Measurements from ENCODE around the gene MADCAM1. TPM values are rescaled to one million over a fixed set of nuclear protein-coding genes. Genes with fewer than 3 reads are reported as not detected.
A peak's percentile ranks its signal among the peaks of the same experiment; 100 is the strongest.
"Not testable (repeated sequence)": the region's sequence is repeated elsewhere in the genome, so short reads cannot be mapped to it uniquely, and the experiment has no call there.

Gene MADCAM1
- polyA plus RNA-seq, 10 donors: 5.6 to 13.4 (median 8.3) TPM

DNA sequence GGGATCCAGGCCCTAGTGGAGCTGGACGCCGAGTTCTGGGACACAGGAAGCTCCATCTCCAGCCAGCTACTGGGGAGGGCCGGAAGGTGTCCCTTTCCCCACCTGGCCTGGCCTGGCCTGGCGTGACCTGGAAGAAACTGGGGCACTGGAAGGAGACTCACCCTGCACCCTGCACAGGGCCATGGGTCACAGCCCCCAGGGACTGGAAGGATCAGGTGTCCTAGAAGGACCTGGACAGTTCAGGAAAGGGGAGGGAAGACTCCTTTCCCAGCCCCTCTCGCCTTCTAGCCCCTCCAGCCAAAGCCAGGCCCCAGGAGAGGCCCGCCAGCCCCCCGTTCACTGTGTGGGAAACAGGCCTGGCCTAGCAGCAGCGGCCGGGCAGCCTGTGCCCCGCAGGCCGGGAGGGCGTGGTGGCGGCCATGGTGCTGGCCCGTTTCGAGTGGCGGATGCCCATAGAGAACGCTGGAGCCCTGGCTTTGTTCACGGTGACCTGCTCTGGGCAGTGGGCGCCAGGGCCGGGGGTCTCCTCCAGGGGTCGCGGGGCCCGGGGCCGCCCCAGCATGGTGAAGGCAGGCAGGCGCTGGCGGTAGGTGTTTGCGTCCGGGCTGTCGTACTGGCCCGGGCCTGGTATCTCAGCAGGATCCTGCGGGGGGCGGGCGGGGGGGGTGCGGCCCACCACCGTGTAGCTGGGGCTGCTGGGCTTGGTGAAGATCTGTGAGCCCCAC, 32.6 kb upstream of the MADCAM1 start:
- no peak for DNase-seq

DNA sequence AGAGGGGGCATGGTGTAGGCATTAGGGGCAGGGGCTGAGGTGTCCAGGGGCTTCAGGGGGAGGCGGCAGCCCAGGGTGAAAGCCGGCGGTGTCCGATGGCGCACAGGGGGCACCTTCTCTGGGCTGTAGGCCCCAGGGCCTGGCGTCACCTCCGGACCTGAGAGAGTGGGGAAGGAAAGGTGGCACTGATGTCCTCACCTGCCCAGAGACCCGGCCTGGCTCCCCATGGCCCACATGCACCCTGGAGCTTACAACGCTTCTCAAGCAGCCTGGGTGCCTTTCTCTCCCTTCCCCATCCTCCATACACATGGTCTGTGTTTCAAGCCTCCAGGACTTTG, 32.1 kb upstream of the MADCAM1 start:
- no peak for DNase-seq

DNA sequence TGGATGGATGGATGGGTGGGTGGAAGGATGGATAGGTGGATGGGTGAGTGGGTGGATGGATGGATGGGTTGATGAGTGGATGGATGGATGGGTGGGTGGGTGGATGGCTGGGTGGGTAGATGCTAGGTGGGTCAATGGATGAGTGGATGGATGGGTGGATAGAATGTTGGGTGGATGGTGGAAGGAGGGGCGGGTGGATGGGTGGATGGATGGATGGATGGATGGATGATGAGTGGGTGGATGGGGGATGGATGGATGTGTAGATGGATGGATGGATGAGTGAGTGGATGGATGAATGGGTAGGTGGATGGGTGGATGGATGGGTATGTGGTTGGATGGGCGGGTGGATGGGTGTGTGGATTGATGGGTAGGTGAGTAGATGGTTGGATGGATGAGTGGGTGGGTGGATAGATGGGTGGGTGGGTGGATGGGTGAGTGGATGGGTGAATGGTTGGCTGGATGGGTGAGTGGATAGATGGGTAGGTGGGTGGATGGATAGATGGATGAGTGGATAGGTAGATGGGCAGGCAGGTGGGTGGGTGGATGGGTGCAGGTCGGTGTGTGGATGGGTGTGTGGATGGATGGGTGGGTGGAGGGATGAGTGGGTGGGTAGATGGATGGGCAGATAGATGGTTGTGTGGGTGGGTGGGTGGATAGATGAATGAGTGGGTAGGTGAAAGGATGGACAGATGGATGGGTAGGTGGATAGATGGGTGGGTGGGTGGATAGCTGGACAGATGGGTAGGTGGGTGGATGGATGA, 31.1 kb upstream of the MADCAM1 start:
- no peak for DNase-seq

DNA sequence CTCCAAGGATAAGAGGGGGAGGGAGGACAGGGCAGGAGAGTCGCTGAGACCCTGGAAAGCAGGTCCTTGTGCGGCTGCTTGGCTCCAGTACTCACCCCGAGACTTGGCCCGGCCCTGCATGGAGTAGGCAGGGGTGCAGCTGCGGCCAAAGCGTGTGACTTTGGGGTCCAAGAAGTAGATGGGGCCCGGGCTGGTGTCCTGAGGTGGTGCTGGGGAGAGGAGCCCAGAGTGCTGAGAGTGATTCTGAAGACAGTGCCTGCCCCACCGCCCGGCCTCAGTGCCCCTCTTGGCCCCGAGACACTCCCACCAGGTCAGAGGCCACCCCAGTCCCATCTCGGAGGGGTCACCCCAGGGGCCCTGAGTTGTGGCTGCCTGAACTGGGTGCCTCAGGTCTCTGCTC, 28.7 kb upstream of the MADCAM1 start:
- no peak for DNase-seq

DNA sequence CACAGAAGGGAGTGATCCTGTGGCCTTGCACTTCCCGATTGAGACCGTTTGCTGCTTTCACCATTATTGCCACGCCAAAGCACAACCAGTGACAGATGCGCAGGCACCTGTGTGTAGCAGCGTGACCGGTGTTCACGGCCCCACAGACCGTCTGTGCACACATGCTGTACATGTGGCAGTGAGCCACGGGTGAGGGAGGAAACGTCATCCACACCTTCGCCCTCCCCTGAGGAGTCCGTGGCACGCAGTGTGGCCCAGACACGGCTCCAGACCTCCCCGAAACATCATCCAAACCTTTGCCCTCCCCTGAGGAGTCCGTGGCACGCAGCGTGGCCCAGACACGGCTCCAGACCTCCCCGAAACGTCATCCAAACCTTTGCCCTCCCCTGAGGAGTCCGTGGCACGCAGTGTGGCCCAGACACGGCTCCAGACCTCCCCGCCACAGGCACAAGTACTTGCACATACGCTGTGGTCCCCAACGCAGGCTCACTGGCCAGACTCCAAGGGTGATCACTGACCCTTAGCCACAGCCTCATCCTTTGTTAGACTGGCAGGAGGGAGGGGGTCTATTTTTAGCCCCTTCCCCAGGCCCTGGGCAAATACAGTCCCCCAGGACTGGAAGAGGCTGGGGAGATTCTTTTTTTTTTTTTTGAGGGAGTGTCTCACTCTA, 27.6 kb upstream of the MADCAM1 start:
- no peak for DNase-seq

DNA sequence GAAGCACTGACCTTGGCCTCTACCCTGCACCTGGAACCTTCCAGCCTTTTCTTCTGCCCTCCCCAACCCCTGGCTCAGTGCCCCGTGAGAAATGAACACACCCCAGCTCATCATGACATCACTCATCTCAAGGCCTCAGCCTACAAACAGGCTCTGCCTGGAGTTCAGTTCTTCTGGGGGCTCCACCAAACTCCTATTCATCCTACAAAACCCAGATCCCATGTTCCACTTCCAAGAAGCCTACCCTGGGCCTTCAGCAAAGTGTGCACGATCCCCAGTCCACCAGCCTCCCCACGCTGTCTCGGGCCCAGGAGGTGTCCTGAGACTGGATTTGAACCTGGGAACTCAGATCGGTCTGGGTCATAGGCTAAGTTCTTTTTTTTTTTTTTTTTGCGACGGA, 26.5 kb upstream of the MADCAM1 start:
- DNase-seq: no peak

DNA sequence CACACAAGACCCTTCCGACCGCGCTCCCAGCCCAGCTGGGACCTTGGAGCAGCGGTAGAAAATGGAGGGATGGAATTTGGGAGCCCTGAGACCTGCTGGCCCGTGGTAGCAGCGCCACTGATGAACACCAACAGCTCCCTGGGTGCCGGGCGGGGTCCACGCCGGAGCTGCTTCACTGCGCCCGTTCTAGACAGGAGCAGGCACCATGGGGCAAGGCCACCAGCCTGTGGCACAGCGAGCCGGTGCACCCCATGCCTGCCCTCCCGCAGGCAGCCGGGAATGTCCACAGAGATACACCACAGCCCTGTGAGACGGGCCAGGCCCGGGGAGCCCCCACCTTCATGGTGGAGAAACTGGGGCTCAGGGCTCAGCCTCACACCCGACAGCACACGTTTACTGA, 25.6 kb upstream of the MADCAM1 start:
- no peak for DNase-seq

DNA sequence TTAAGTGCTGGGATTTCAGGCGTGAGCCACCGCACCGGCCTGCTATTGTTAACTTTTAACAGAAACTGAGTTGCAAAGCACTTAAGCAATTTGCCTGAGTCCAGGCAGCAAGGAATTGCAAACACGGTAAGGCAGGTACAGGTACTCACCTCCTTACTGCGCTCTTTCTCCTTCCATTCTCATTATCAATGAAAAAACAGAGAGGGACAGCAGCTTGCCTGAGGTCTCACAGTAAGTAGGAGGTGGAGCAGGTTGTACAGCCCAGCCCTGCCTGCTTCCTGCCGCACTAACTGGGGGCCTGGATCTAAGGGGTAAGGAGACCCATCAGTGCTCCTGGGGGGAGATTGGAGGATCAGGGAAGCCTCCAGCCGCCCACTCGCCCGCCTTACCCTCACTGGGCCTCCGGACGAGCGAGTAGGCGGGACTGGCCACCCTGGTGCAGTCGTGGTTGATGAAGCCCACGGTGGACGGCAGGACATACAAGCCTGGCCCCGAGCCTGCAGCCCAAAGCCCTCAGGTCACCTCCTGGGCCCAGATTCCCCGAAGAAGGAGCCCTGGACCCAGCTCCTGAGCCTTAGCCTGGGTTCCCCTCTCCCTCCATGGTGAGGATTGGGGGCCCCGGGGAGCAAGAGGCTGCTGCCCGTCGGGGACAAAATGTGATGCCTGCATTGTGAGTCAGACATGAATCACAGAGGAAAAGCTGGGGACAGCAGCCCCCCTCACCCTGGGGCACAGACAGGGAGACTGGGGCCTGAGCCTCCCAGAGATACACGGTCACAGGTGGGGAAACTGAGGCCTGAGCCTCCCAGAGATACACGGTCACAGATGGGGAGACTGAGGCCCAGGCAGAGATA, 24.1 kb upstream of the MADCAM1 start:
- DNase-seq: no peak

DNA sequence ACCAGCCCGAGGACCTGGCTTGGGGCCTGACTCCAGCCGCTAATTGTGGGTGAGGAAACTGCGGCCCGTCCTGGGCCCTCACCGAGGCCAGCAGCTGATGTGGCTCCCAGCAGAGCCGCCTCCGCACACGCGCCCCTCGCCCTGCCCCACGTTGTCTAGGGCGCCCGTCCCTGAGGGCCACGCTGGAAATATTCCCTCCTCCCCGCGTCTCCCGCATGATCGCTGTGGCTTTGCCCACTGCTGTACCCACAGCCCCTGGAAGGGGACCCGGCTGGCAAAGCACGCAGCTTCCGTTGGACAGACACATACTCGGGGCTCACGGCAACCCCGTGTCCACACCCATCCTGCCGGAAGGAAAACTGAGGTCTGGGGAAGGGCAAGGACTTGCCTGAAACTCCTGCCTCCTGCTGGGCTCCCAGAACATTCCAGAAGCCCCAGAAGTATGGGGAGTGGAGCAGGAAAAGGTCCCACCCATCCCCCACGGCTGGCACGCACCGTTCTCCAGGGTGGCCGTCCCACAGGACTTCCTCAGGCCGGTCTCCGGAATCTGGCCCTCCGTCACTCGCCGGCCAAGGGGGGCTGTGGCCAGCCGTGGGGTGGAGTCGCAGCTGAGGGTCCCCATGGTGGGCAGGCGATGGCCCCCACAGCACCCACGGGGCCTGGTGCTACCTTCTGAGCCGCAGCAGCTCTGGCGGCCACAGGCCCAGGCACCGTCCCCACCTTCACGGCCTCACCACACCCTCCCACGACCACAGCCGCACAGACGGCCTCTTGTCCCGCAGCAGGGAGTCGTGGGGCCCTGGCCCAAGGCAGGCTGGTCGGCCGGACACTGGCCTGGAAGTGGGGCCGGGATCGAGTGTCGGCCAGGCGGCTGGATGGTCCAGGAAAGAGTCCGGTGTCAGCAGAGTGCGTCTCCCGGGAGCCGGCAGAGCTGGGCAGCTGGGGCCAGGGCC, 21.9 kb upstream of the MADCAM1 start:
- DNase-seq: peak in 1 of 3 donors; percentile 50

DNA sequence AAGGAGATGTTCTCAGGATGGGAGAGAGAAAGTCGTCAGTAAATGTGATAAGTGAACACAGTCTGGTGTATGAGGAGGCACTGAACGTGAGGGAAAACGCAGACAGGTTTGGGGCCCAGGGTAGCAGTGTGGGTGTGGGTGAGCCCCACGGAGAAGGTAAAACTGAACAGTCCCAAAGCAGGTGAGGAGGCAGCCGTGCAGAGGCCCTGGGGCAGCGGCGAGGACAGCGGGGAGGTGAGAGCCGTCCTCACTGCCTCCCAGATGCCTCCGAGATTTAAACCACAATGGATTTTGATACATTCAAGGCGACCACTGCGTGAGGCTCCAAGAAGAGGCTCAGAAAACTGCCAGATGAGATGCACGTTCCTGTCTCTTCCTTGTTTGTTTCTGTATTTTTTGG, 20.9 kb upstream of the MADCAM1 start:
- no peak for DNase-seq

DNA sequence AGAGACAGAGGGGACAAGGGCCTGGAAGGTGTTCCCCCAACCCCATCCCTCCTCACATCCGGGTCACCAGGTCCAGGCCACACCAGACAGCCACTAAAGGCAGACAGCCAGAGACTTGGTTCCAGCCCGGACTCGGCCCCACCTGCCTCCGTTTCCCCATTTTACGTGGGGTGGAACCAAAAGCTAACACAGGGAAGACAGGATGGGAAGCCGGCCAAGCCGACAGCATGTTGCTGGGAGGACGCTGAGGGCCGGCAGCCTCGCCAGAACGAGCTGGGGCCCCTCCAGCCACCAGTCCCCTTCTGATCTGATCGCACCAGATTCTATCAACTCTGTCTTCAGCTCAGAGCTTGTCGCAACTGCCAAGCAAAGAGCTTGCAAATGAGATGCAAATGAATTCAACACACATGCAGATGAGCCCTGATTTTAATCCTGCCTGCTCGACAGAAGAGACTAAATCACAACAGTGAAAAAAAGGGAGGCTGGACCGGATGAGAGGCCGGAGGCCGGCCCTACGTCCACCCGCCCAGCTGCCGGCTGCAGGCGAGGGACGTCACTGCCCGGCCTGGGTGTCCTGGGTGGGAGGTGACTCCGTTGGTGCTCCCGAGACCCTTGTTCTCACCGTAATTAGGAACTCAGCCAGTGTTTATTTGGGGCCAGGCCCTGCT, 17.9 kb upstream of the MADCAM1 start:
- DNase-seq: peak in 1 of 3 donors; percentile 71

DNA sequence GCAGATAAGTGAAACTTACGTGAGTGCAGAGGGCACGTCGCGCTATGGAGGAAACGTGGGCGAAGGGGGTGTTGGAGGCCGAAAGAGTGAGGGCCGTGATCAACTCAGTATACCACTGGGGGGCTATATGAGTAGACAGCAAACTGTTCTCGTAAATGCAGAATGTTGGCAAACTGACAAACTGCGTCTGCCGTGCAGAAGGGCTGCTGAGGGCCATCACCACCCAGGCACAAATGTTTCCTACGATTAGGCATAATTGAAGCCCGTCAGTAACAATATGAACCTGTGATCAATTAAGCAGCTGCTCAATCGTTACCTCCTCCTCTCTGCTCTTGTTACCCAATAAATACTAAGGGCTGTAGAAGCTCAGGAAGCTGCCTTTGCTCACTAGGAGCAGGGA, 17.3 kb upstream of the MADCAM1 start:
- DNase-seq: peak in 1 of 3 donors; percentile 53

DNA sequence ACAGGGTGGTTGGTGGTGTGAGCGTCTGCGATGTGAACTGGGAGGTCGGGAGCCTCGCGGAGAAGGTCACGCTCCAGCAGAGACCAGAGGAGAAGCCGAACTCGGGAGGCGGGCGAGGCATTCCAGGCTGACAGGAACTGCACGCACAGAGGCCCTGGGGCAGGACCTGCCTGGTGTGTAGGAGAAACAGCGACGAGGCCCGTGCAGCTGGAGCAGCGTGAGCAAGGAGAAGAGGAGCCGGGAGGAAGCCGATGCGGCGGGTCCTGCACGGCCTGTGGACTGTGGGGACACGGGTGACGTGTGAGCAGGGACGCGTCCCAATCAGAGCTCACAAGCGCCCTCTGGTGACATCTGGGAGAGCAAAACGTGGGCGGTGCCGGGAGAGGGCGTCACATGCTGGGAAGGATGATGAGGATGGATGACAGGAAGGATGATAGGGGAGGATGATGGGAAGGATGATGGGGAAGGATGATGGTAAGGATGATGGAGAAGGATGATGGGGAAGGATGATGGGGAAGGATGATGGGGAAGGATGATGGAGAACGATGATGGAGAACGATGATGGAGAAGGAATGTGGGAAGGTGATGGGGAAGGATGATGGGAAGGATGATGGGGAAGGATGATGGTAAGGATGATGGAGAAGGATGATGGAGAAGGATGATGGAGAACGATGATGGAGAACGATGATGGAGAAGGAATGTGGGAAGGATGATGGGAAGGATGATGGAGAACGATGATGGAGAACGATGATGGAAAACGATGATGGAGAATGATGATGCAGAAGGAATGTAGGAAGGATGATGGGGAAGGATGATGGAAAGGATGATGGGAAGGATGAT, 16.1 kb upstream of the MADCAM1 start:
- peak; percentile 61 to 87 (median 86) for DNase-seq

DNA sequence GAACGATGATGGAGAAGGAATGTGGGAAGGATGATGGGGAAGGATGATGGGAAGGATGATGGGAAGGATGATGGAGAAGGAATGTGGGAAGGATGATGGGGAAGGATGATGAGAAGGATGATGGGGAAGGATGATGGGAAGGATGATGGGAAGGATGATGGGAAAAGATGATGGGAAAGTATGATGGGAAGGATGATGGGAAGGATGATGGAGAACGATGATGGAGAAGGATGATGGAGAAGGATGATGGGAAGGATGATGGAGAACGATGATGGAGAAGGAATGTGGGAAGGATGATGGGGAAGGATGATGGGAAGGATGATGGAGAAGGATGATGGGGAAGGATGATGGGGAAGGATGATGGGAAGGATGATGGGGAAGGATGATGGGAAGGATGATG, 15.2 kb upstream of the MADCAM1 start:
- DNase-seq: not testable (repeated sequence)

DNA sequence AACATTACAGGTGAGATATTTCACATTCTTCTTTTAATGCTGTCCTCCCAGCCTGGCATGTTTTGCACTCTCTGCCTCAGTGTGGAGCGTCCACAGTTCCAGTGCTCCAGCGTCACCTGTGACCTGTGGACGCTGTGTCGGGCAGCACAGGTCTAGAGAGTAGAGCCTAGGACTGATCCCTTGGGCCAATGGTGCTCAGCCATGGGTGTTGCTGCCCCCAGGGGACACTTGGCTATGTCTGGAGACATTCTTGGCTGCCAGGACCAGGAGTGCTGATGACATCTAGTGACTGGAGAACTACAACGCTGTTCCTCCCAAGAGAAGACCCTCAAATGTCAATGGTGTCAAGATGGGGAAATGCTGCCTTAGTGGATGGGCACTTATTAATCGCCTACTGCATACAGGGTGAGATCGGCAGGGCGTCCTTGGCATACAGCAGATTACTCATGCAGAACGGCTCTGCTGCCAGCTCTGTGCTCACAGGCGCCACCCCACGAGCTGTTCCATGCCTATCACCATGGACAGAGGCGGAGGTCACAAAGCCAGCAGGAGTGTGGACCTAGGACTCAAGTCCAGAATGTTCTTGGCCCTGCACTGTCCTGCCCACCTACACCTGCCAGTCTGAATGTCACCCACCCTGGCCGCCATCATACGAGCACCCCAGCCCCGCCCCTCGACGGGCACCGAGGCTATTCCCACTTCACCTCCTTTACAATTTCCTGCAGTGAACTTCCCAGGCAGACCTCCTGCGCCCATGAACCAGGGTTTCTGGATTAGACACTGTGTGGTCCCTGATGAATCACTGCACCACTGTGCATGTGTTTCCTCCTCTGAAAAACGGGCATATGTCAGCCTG, 13.9 kb upstream of the MADCAM1 start:
- peak in 1 of 3 donors; percentile 3 for DNase-seq

DNA sequence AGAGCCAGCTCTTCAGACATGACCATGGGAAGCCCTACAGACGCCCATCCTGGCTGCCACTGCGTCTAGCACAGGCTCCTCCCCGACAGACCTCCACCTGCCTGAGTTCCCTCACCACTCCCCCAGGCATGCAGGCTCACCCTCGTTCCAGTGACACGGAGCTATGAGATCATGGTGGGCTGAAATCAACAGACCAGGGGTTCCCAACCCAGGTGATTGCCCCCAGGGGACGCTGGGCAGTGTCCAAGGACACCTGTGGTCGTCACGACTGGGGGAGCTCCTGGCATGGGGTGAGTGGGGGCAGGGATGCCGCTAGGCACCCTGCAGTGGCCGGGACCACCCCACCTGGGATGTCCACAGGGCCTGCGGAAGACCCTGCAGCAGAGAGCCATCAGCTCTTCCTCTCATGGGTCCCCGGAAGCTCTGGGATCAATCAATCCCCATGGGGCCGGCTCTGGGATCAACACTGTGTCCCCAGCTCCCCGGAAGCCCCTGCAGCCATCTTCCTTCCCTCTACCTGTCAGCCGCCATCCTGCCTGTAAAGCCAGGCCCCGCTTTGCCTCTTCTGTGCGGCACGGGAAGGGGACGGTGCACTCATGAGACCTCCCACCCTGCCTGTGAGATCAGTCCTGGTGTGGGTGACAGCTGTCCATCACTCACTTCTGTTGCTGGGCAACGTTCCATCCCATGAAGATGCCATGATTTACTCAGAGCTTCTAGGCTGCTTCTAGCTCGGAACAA, 12.8 kb upstream of the MADCAM1 start:
- peak in 1 of 3 donors; percentile 0 for DNase-seq

DNA sequence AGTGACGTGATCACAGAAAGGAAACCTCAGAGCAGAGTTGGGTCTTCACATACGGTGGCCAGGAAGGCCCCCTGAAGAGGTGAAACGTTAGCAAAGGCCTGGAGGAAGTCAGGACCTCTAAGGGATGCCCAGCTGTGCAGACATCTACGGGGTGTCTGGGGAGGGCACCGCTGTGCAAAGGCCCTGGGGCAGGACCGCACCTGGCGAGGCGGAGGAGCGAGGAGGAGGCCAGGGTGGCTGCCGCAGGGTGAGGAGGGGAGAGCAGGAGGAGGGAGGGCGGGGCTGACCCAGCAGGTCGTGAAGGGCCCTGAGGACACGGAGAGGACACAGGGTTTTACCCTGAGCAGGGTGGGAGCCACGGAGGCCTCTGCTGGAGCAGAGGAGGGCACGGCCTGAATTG, 11.8 kb upstream of the MADCAM1 start:
- peak in 1 of 3 donors; percentile 4 for DNase-seq

All from muscle of back (tissue), 11 donors.